CD4-positive, alpha-beta T cell treated with Interleukin-15 for 4 hours (primary cell): ENCODE results near the gene CSF2.

Experiments used
- DNase-seq: peaks from one replicate; pipeline ENCODE4 v3.0.0-alpha.2; 2020; ENCODE audit warnings: low spot score

The CSF2 gene

DNA sequence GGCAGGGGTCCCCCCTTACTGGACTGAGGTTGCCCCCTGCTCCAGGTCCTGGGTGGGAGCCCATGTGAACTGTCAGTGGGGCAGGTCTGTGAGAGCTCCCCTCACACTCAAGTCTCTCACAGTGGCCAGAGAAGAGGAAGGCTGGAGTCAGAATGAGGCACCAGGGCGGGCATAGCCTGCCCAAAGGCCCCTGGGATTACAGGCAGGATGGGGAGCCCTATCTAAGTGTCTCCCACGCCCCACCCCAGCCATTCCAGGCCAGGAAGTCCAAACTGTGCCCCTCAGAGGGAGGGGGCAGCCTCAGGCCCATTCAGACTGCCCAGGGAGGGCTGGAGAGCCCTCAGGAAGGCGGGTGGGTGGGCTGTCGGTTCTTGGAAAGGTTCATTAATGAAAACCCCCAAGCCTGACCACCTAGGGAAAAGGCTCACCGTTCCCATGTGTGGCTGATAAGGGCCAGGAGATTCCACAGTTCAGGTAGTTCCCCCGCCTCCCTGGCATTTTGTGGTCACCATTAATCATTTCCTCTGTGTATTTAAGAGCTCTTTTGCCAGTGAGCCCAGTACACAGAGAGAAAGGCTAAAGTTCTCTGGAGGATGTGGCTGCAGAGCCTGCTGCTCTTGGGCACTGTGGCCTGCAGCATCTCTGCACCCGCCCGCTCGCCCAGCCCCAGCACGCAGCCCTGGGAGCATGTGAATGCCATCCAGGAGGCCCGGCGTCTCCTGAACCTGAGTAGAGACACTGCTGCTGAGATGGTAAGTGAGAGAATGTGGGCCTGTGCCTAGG, at the start of gene CSF2:
CSF2 (plus strand) TSS at position 559 of the 783 bp plus-strand sequence; CDS start at position 594, 35 bp downstream.
- DNase-seq, result no peak

DNA sequence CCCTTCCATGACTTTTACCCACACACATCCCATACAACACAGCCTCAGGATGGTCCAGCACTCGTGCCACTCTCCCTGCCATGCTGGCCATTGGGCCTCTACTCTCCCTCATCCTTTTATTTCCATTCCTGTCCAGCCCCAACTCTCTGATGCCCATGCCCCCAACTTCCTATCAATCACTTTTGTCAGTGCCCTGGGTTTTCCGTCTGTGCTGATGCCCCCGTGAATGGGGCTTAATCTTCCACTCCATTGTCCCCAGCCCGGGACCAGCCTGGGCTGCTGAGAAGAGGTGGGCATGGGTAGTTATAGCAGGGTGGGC, 49.5 kb upstream of the CSF2 start:
- DNase-seq, result no peak

GRCh38 chr5:132024789-132025402, 48.7 kb upstream of the CSF2 start:
- no peak for DNase-seq

DNA sequence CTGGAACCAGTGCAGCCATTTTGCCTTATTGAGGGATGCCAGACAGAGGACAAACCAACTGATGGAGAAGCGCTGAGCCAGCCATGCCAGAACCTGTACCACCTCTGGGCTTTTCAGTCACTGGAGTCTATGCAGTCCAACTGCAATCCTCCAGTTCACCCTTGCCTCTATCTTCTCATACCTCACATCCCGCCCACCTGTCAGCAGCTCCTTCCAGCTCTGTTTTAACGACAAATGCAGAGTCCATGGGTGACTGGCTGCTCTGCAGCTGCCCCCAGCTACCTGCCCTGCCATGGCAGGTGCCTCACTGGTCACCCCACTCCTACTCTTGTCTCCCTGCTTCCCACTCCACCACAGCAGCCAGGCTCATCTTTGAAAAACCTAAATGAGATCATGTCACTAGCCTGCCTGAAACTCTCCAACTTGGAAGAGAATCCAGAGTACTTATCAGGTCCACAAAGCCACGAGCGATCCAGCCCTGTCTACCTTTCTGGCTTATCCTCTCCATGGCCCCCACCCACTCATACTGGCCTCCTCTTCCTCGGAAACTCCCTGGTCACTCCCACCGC, 48.1 kb upstream of the CSF2 start:
- no peak for DNase-seq

DNA sequence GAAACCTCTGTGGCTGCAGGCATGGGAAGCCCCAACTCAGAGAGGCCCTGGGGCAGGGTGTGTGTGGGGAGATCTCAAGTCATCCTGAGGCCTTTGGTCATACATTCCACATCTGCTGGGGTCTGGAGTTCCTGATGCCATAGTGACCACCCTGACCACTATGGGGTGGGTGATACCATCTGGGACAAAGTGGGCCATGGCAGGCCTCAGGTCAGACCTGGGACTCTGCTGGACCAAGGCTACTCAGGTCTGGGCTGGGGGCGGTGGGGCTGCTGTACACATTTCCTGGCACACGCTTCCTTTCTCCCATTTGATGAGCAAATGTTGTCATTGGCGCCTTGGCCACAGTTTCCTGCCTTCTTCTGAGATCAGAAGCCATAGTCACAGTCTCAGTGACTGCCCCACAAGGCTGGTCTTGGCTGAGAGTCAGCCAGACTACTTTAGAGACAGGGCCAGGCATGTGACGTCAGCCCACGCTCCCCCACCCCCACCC, 47.0 kb upstream of the CSF2 start:
- DNase-seq, result peak; percentile 49

GRCh38 chr5:132027027-132027426, 46.6 kb upstream of the CSF2 start:
- no peak for DNase-seq

DNA sequence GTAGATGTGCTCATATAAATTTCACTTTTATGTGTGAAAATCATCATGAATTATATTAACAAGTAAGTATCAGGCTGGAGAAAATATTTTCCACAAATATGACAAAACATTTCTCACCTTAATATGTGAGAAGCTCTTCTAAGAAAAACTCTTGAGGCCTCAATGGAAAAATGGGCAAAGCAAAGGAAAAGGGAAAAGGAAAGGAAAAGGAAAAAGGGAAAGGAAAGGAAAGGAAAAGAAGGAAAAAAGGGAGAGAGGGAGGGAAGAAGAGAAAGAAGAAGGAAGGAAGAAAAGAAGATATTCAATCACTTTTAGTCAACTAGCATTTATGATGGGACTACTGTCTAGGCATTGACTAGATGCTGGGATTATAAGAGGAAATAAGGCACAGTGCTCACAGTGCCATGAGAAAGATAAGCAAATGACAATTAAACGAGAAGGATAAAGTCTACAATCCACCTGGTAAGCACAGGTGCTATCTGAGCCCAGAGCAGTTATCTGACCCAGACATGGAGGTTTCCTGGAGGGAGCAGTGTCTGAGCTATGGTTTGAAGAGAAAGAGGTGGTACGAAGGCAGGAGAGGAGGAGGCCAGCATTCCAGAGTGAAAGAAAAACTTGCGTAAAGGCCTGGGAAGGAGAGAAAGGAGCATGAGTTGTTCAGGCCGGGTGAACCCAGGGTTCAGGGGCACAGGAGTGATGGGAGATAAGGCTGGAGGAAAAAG, 43.8 kb upstream of the CSF2 start:
- no peak for DNase-seq

DNA sequence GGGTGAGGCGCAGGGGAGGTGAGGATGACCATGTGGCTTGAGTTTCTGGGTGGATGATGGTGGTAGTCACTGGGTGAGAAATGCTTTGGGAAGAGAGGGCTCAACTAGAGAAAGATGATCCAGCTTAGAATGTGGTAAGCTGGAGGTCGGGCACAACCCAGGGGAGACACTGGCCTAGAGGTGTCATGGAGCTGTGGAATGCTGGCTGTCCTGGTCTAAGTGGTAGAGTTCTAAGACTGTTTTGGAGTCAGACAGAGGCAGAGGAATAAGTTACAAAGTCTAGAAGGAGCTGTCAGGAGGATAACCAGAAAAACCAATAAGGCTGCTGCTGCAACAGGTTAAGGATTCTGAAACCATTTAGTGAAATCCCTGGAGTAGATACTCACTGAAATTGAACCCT, 43.0 kb upstream of the CSF2 start:
- no peak for DNase-seq

DNA sequence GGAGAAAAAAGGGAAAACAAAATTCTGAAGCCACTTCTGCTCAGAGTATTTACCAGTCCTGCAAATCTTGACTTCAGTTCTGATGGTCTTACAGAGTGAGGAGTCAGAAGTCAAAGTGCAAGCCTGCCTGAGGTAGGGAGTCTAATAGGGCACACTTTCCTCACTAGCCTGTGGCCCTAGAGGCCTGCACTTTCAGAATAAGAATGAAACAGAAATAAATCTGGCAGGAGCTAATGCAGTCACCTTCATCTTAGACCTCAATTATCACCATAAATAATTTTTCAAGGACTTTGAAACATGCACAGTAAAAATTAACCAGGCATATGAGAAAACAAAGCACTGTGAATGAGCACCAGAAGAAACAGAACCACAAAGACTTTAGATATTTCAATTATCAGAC, 41.4 kb upstream of the CSF2 start:
- no peak for DNase-seq

- DNase-seq, result no peak
Observed at GRCh38 chr5:132033122-132033521, 40.5 kb upstream of the CSF2 start.

DNA sequence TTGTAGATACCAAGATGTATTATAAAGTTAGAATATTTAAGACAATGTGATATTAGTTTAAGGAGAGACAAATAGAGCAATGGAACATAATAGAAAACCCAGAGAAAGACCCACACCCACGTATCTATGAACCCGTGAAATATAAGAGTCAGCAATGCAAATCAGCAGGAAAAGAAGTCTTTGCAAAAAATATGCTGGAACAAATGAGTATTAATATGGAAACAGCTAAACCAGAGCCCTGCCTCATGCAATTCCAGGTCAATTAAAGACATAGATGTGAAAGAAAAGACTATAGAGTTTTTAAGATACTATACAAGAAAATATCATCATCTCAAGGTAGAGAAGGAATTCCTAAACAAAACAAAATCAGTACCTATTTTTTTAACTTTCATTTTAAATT, 36.2 kb upstream of the CSF2 start:
- DNase-seq, result no peak

DNA sequence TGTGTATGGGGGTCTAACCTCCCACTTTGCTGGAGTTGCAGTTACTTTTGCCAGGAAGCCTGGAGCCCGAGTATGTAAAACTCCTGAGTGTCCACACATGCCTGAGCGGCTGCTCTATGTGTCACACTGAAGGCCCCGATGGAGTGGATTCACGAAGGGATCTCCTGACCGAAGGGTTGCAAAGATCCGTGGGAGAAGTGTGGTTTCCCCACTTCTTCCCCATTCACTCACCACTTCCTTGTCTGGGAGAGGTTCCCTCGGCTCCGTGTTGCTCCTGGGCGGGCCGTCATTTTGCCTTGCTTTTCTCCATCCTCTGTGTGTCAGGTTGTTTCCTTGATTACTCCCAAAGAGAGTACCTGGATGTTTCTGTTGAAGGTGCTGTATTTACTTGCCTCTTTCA, 29.4 kb upstream of the CSF2 start:
- DNase-seq, result no peak

DNA sequence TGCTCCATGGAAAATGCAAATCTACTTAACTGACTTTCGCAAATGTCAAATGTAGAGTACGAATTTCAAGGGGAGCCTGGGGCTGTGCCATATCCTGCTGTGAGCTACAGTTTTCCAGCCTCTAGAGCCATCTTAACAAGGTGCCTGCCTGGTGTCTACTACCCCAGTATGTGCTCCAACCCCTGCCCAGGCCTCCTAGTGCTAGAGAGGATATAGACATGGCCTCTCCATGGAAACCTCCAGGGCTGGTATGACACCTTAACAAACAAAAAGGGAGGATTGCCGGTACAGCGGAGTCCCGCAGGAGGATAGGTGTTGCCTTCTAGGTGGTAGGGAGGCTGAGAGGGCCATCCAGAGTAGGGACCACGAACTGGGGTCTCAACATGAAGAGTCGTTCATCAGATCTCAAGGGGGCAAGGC, 26.7 kb upstream of the CSF2 start:
- no peak for DNase-seq

DNA sequence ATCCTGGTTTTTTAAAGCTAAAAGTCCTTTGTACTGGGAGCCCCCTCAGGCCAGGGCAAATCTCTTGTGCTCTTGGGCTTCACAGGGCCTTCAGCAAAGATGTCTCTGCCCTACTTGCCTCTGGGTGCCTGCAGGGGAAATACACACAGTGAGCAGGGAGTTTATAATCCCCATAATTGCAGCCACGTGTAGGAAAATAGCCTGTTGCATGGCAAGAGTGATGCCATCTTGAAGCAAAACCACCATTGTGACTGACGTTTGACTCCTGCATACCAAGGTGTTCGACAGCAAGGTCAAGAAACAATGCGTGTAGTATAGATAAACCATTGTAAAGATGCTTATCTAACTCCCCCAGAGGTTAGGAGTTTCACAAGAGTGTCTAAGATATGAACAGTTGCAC, 24.5 kb upstream of the CSF2 start:
- no peak for DNase-seq

- no peak for DNase-seq
Observed at GRCh38 chr5:132049559-132049958, 24.0 kb upstream of the CSF2 start.

DNA sequence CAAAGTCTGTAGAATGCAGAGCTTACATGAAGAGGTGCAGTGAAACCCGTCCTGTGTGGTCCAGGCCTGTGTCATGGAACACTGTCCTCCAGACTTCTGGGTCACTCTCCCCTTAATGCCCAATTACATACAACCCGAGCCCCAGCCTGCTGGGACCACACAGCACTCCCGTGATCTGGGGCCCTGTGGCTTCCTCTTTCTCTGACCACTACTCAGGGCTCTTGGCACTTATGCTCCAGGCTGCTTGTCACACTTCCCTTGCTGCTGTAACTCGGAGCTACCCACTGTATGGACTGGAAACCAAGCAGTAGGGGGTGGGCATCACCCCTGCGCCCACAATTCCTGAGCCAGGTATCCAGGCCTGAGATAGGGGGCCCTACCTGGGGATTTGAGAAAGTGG, 23.5 kb upstream of the CSF2 start:
- DNase-seq, result no peak

GRCh38 chr5:132050661-132051552, 22.7 kb upstream of the CSF2 start:
- DNase-seq, result no peak

- DNase-seq, result no peak
Observed at GRCh38 chr5:132052520-132052919, 21.1 kb upstream of the CSF2 start.

GRCh38 chr5:132053483-132053882, 20.1 kb upstream of the CSF2 start:
- no peak for DNase-seq

GRCh38 chr5:132054031-132054696, 19.4 kb upstream of the CSF2 start:
- no peak for DNase-seq
